ENCODE results near the gene COX15. TPM values are rescaled to one million over a fixed set of nuclear protein-coding genes. Genes with fewer than 3 reads are reported as not detected.

COX15 gene
- total and polyA plus RNA-seq, 2 of the 8 experiments (the other 6 are each of a cell fraction or from before 2014, with no cell fraction given), result 17.5 to 36.6 TPM

GRCh38 chr10:99685597-99685967 lies 46.3 kb downstream of the COX15 start:
- Histone ChIP-seq H3K23ac (ENCODE audit: insufficient read length) (no peak overlapping the region), H3K23me2 (ENCODE audit: low read depth, low read length) (no peaks in the 10 kb centered on the region), H3K79me1 (ENCODE audit: low read depth, low read length) (no peaks in the 10 kb centered on the region), H3K56ac (replicated peaks; ENCODE audit: insufficient read length, low read depth, low read length) (no peak overlapping the region), H3K27ac (ENCODE audit: low read depth, low read length) (no peak overlapping the region), H2BK12ac (ENCODE audit: low read depth, low read length) (no peak overlapping the region), H3K79me2 (ENCODE audit: control insufficient read depth in 1 of 2, insufficient read depth in 2 of 2, low read length in 2 of 2) (no peaks in the 10 kb centered on the region), H3K9me3 (ENCODE audit: insufficient read depth in 2 of 2, low read depth in 1 of 2, low read length in 1 of 2) (no peaks in the 10 kb centered on the region), H3K9ac (replicated peaks in 1 of 4; ENCODE audit: extremely low read depth in 1 of 4, low read depth in 3 of 4, low read length in 3 of 4) (no peak overlapping the region), H2BK20ac (ENCODE audit: low read length) (no peak overlapping the region), H4K91ac (replicated peaks; ENCODE audit: insufficient read length, low read length) (no peak overlapping the region), H2BK5ac (ENCODE audit: low read depth, low read length) (no peak overlapping the region), H3K4ac (replicated peaks; ENCODE audit: insufficient read length, low read depth, low read length) (no peak overlapping the region), H4K5ac (ENCODE audit: insufficient read length, low read depth, low read length) (no peak overlapping the region), H3K36me3 (ENCODE audit: control insufficient read depth in 2 of 4, insufficient read depth in 4 of 4, low read length in 3 of 4) (peaks cover 0 to 3% (median 0%) of the 10 kb centered on the region in 4 experiments; a peak in 1 of 8 replicates), H2BK15ac (ENCODE audit: low read length) (no peak overlapping the region), H3K18ac (ENCODE audit: extremely low read depth, low read length) (no peak overlapping the region), H3K4me3 (ENCODE audit: extremely low read depth in 1 of 4, insufficient read depth in 2 of 4, low read depth in 3 of 4, low read length in 4 of 4) (no peak overlapping the region), H3K4me1 (replicated peaks in 1 of 4; ENCODE audit: control insufficient read depth in 3 of 4, insufficient read depth in 4 of 4, low read length in 3 of 4) (no peaks in the 10 kb centered on the region), H3K27me3 (replicated peaks in 1 of 4; ENCODE audit: control insufficient read depth in 3 of 4, extremely low read depth in 1 of 4, insufficient read depth in 3 of 4, low read length in 3 of 4) (no peaks in the 10 kb centered on the region), H2BK120ac (replicated peaks; ENCODE audit: low read depth, low read length) (no peak overlapping the region), H2AK5ac (ENCODE audit: low read depth, low read length) (no peak overlapping the region), H3K4me2 (ENCODE audit: insufficient read depth in 1 of 2, low read depth in 2 of 2, low read length in 2 of 2) (no peak overlapping the region), H2AFZ (ENCODE audit: low read length) (no peak overlapping the region), H4K20me1 (replicated peaks in 1 of 2; ENCODE audit: control insufficient read depth in 1 of 2, insufficient read depth in 2 of 2, low read length in 2 of 2) (no peaks in the 10 kb centered on the region), H3K14ac (ENCODE audit: insufficient read length) (no peak overlapping the region), H4K8ac (ENCODE audit: extremely low read depth, insufficient read depth, low read length) (no peak overlapping the region)
- FAIRE-seq (no peak), DNase-seq (ENCODE audit: low read depth in 1 of 2, low spot score in 2 of 2) (no peak)
- no peak for TF ChIP-seq CHD1 (IDR thresholded peaks at IDR 0.05; ENCODE audit: low read depth, low read length)
- no peak for TF ChIP-seq EP300 (IDR thresholded peaks at IDR 0.05; ENCODE audit: borderline replicate concordance in 1 of 2, low read depth in 2 of 2, low read length in 2 of 2)
- TF ChIP-seq MAX (IDR thresholded peaks at IDR 0.05), result no peak
- no peak for TF ChIP-seq CBX8 (IDR thresholded peaks at IDR 0.05; ENCODE audit: borderline replicate concordance, low read depth, low read length)
- TF ChIP-seq KDM1A (IDR thresholded peaks at IDR 0.05; ENCODE audit: borderline replicate concordance, low read length), result no peak
- TF ChIP-seq TEAD4 (IDR thresholded peaks at IDR 0.05; ENCODE audit: low read depth, low read length), result no peak
- TF ChIP-seq RXRA (IDR thresholded peaks at IDR 0.05; ENCODE audit: insufficient read depth, low read depth, low read length), result no peak
- TF ChIP-seq TCF12 (IDR thresholded peaks at IDR 0.05; ENCODE audit: low read depth, low read length), result no peak
- TF ChIP-seq YY1 (IDR thresholded peaks at IDR 0.05; ENCODE audit: low read depth, low read length), result no peak
- TF ChIP-seq SIN3A (conservative IDR thresholded peaks at IDR 0.05 in 1 of 2, IDR thresholded peaks at IDR 0.05 in 1 of 2; ENCODE audit: low read depth in 1 of 2, low read length in 2 of 2), result no peak
- TF ChIP-seq POLR2A (IDR thresholded peaks at IDR 0.05; ENCODE audit: control extremely low read depth in 1 of 2, low read depth in 2 of 2, low read length in 2 of 2), result no peak
- TF ChIP-seq, protein P1, sequence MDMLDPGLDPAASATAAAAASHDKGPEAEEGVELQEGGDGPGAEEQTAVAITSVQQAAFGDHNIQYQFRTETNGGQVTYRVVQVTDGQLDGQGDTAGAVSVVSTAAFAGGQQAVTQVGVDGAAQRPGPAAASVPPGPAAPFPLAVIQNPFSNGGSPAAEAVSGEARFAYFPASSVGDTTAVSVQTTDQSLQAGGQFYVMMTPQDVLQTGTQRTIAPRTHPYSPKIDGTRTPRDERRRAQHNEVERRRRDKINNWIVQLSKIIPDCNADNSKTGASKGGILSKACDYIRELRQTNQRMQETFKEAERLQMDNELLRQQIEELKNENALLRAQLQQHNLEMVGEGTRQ (IDR thresholded peaks at IDR 0.05; ENCODE audit: low read length), result no peak
- TF ChIP-seq NRF1 (IDR thresholded peaks at IDR 0.05; ENCODE audit: low read depth, low read length), result no peak
- TF ChIP-seq CBX5 (IDR thresholded peaks at IDR 0.05; ENCODE audit: low read depth, low read length), result no peak
- 87% methylated on average over 2 of the region's 2 CpGs; no CpG with 5 or more reads in 1 of the 2 experiments for WGBS, 2 experiments (ENCODE audit: extremely low coverage in 1 of 2, insufficient coverage in 1 of 2, insufficient read length in 1 of 2, insufficient replicate concordance in 2 of 2, low coverage in 1 of 2, low lambda C conversion rate in 2 of 2, missing lambda C conversion rate in 1 of 2)
- CTCF ChIA-PET (ENCODE audit: partially characterized antibody), result interaction anchor here (0.8 kb wide), 1 partner anchor 15 kb away, joined by 3 read pairs; no protein-coding TSS in a partner anchor
- POLR2A ChIA-PET (ENCODE audit: partially characterized antibody), result no interaction called here
